ENCODE measurements around the gene ACCSL. TPM values are rescaled to one million over a fixed set of nuclear protein-coding genes. Genes with fewer than 3 reads are reported as not detected.

Gene ACCSL
- total RNA-seq, 2 experiments from 2014 or later = not detected

- Mint-ChIP-seq H3K4me3 (no peak overlapping the region), H3K4me1 (ENCODE audit: low read depth) (no peaks in the 10 kb centered on the region), H3K9me3 (peaks cover 7% of the 10 kb centered on the region), H3K27me3 (peaks cover 25% of the 10 kb centered on the region), H3K27ac (no peak overlapping the region), H3K36me3 (ENCODE audit: low read depth) (no peaks in the 10 kb centered on the region)
- ChIA-PET CTCF (interaction anchor here (0.9 kb wide), 1 partner anchor 139 kb away, joined by 3 read pairs; no protein-coding TSS in a partner anchor), POLR2A (no interaction called here)
- TF ChIP-seq CTCF (IDR thresholded peaks at IDR 0.05) = no peak
- DNase-seq (no peak), ATAC-seq (no peak)
- intact Hi-C loops (cut with micrococcal nuclease) = no loop called here
These were observed 18.8 kb upstream of the ACCSL start for GRCh38 chr11:44028816-44029506.

GRCh38 chr11:44029507-44029845 lies 18.3 kb upstream of the ACCSL start:
- Mint-ChIP-seq H3K36me3 (ENCODE audit: low read depth) (no peaks in the 10 kb centered on the region), H3K4me1 (ENCODE audit: low read depth) (no peaks in the 10 kb centered on the region), H3K27me3 (peaks cover 22% of the 10 kb centered on the region), H3K27ac (no peak overlapping the region), H3K9me3 (peaks cover 7% of the 10 kb centered on the region), H3K4me3 (no peak overlapping the region)
- CTCF ChIA-PET = no interaction called here
- DNase-seq (no peak), ATAC-seq (no peak)
- intact Hi-C loops (cut with micrococcal nuclease) = no loop called here
- TF ChIP-seq CTCF (IDR thresholded peaks at IDR 0.05) = no peak
- POLR2A ChIA-PET = no interaction called here

GRCh38 chr11:44029977-44030911 lies 17.5 kb upstream of the ACCSL start:
- H3K27ac Mint-ChIP-seq = no peak overlapping the region
- peaks cover 7% of the 10 kb centered on the region for H3K9me3 Mint-ChIP-seq
- no peak for DNase-seq
- no peak for TF ChIP-seq CTCF (IDR thresholded peaks at IDR 0.05)
- ChIA-PET CTCF (no interaction called here), POLR2A (no interaction called here)
- H3K4me3 Mint-ChIP-seq = no peak overlapping the region
- no peaks in the 10 kb centered on the region for H3K36me3 Mint-ChIP-seq (ENCODE audit: low read depth)
- peaks cover 21% of the 10 kb centered on the region for H3K27me3 Mint-ChIP-seq
- intact Hi-C loops (cut with micrococcal nuclease) = no loop called here
- H3K4me1 Mint-ChIP-seq (ENCODE audit: low read depth) = no peaks in the 10 kb centered on the region
- no peak for ATAC-seq

- CTCF ChIA-PET = no interaction called here
- intact Hi-C loops (cut with micrococcal nuclease) = no loop called here
- H3K4me1 Mint-ChIP-seq (ENCODE audit: low read depth) = no peaks in the 10 kb centered on the region
- peaks cover 18% of the 10 kb centered on the region for H3K27me3 Mint-ChIP-seq
- no peaks in the 10 kb centered on the region for H3K36me3 Mint-ChIP-seq (ENCODE audit: low read depth)
- no peak overlapping the region for H3K27ac Mint-ChIP-seq
- DNase-seq (no peak), ATAC-seq (no peak)
- H3K4me3 Mint-ChIP-seq = no peak overlapping the region
- TF ChIP-seq CTCF (IDR thresholded peaks at IDR 0.05) = no peak
- H3K9me3 Mint-ChIP-seq = peaks cover 4% of the 10 kb centered on the region
- POLR2A ChIA-PET = no interaction called here
These were observed 16.8 kb upstream of the ACCSL start for GRCh38 chr11:44030996-44031395.

- Mint-ChIP-seq H3K4me3 (no peak overlapping the region), H3K9me3 (no peaks in the 10 kb centered on the region), H3K4me1 (ENCODE audit: low read depth) (no peaks in the 10 kb centered on the region), H3K27ac (no peak overlapping the region), H3K36me3 (ENCODE audit: low read depth) (no peaks in the 10 kb centered on the region), H3K27me3 (peaks cover 14% of the 10 kb centered on the region)
- no peak for TF ChIP-seq CTCF (IDR thresholded peaks at IDR 0.05)
- ChIA-PET POLR2A (no interaction called here), CTCF (no interaction called here)
- no peak for ATAC-seq
- intact Hi-C loops (cut with micrococcal nuclease) = no loop called here
- no peak for DNase-seq
These were observed 16.2 kb upstream of the ACCSL start for GRCh38 chr11:44031549-44031948.
